ENCODE results near the gene TWNK. TPM values are rescaled to one million over a fixed set of nuclear protein-coding genes. Genes with fewer than 3 reads are reported as not detected.

The TWNK gene
- total and polyA plus RNA-seq, 3 experiments from 2014 or later = 8.2 to 44.3 (median 40.6) TPM

DNA sequence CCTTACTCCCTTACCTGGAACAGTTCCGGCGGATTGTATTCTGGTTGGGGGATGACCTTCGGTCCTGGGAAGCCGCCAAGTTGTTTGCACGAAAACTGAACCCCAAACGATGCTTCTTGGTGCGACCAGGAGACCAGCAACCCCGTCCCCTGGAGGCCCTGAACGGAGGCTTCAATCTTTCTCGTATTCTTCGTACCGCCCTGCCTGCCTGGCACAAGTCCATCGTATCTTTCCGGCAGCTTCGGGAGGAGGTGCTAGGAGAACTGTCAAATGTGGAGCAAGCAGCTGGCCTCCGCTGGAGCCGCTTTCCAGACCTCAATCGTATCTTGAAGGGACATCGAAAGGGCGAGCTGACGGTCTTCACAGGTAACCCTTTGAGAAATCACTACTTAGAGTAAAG is 1.7 kb downstream of the TWNK start:
- H3K27me3 ChIP-seq (ENCODE audit: insufficient read depth, low read length, poor library complexity, severe bottlenecking) = no peaks in the 10 kb centered on the region
- H3K36me3 ChIP-seq (ENCODE audit: insufficient read depth, low read length) = peaks cover 13% of the 10 kb centered on the region
- CTCF ChIA-PET = interaction anchor here (1.5 to 6.8 kb wide), 4 partner anchors 9 to 30 kb away, joined by 6 to 73 read pairs (median 9); partner anchors contain the start of genes LZTS2 and SEMA4G
- Mint-ChIP-seq H3K27me3 (peaks cover 0 to 1% of the 10 kb centered on the region in 2 donors), H3K36me3 (peaks cover 11 to 65% (median 15%) of the 10 kb centered on the region in 3 donors), H3K27ac (no peak overlapping the region), H3K4me3 (peak overlapping the region in 1 of 7 donors; percentile 24), H3K4me1 (peaks cover 38 to 58% (median 40%) of the 10 kb centered on the region in 3 donors), H3K9me3 (no peaks in the 10 kb centered on the region)
- H3K4me3 ChIP-seq (ENCODE audit: low read length) = no peak overlapping the region
- peaks cover 28% of the 10 kb centered on the region for H3K4me1 ChIP-seq (ENCODE audit: insufficient read depth, low read length)
- H3K27ac ChIP-seq (ENCODE audit: low read depth, low read length) = no peak overlapping the region
- POLR2A ChIA-PET = interaction anchor here (1.0 kb wide), 1 partner anchor 8 kb away, joined by 5 read pairs; no protein-coding TSS in a partner anchor
- H3K9me3 ChIP-seq (ENCODE audit: low read length) = no peaks in the 10 kb centered on the region
- DNase-seq = no peak

DNA sequence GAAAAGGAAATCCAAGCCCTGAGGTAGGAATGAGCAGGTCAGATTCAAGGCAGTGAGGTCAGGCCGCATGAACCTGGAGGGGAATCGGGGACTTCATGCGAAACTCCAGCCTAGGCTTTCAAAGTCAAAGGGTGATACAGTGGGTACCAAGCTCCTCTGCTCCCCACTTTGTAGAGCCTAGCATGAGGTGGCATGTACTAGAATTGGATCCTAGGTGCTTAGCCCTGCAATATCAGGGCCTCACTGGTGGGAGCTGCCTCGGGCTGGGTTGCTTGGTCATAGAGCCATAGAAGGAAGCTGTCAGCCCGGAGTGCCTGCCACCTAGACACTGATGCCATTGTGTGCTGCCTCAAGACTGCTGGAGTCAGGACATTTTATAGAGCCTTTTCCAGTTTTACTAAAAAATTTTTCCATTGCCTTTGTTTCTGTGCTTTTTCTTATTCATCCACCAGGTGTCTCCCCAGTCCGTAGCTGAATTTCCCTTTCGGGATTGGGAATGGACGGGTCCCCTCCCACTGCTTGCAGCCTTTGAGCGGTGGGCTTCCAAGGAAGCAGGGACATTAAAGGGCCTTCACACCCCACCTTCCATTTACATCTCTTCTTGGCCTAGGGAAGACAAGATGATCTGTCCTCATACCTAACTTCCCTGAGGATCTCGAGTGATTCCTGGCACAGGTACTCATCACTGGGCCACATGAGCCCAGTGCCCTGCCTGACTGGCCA is 6.8 kb downstream of the TWNK start:
- Histone ChIP-seq H3K4me1 (ENCODE audit: insufficient read depth, low read length) (peaks cover 18% of the 10 kb centered on the region), H3K27me3 (ENCODE audit: insufficient read depth, low read length, poor library complexity, severe bottlenecking) (no peaks in the 10 kb centered on the region), H3K36me3 (ENCODE audit: insufficient read depth, low read length) (peaks cover 13% of the 10 kb centered on the region), H3K27ac (ENCODE audit: low read depth, low read length) (no peak overlapping the region), H3K9me3 (ENCODE audit: low read length) (no peaks in the 10 kb centered on the region), H3K4me3 (ENCODE audit: low read length) (no peak overlapping the region)
- POLR2A ChIA-PET = no interaction called here
- CTCF ChIA-PET = interaction anchor here (0.8 to 6.5 kb wide), 2 partner anchors 8 to 23 kb away, joined by 4 to 98 read pairs; no protein-coding TSS in a partner anchor
- H3K27me3 Mint-ChIP-seq = no peaks in the 10 kb centered on the region
- peak overlapping the region in 4 of 8 donors; percentile 2 to 88 (median 76) for H3K27ac Mint-ChIP-seq
- peaks cover 11 to 53% (median 11%) of the 10 kb centered on the region in 3 donors for H3K36me3 Mint-ChIP-seq
- peaks cover 24 to 42% (median 29%) of the 10 kb centered on the region in 3 donors for H3K4me1 Mint-ChIP-seq
- H3K9me3 Mint-ChIP-seq = no peaks in the 10 kb centered on the region
- H3K4me3 Mint-ChIP-seq = peak overlapping the region in 1 of 7 donors; percentile 99
- no peak for DNase-seq

DNA sequence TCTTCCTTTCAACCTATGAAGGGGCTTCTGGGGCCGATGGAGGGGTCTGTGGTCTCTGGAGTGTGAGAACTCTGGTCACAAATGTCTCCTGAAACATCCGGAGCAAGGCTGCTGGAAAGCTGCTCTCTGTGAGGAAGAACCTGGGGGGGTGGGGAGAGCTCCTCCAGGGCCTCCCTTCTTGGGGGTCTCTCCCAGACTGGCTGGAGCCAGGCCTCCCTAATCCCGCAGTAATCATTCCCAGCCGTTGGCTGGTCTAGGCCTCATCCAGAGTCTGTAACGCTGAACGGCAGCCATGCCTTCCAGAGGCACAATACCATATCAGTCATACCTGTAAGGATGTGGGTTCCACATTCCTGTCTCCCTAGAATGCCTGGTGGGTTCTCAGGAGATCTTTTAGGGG is 7.8 kb downstream of the TWNK start:
- peaks cover 21% of the 10 kb centered on the region for H3K4me1 ChIP-seq (ENCODE audit: insufficient read depth, low read length)
- Mint-ChIP-seq H3K4me1 (peaks cover 23 to 35% (median 24%) of the 10 kb centered on the region in 3 donors), H3K9me3 (no peaks in the 10 kb centered on the region), H3K4me3 (peak overlapping the region in 6 of 7 donors; percentile 59 to 99 (median 80)), H3K27ac (peak overlapping the region in 5 of 8 donors; percentile 11 to 69 (median 33)), H3K27me3 (no peaks in the 10 kb centered on the region), H3K36me3 (peaks cover 11 to 47% (median 11%) of the 10 kb centered on the region in 3 donors)
- CTCF ChIA-PET = interaction anchor here (6.5 kb wide), 1 partner anchor 22 kb away, joined by 98 read pairs; no protein-coding TSS in a partner anchor
- no peaks in the 10 kb centered on the region for H3K9me3 ChIP-seq (ENCODE audit: low read length)
- H3K4me3 ChIP-seq (ENCODE audit: low read length) = no peak overlapping the region
- H3K27me3 ChIP-seq (ENCODE audit: insufficient read depth, low read length, poor library complexity, severe bottlenecking) = no peaks in the 10 kb centered on the region
- POLR2A ChIA-PET = no interaction called here
- no peak for DNase-seq
- no peak overlapping the region for H3K27ac ChIP-seq (ENCODE audit: low read depth, low read length)
- peaks cover 13% of the 10 kb centered on the region for H3K36me3 ChIP-seq (ENCODE audit: insufficient read depth, low read length)

DNA sequence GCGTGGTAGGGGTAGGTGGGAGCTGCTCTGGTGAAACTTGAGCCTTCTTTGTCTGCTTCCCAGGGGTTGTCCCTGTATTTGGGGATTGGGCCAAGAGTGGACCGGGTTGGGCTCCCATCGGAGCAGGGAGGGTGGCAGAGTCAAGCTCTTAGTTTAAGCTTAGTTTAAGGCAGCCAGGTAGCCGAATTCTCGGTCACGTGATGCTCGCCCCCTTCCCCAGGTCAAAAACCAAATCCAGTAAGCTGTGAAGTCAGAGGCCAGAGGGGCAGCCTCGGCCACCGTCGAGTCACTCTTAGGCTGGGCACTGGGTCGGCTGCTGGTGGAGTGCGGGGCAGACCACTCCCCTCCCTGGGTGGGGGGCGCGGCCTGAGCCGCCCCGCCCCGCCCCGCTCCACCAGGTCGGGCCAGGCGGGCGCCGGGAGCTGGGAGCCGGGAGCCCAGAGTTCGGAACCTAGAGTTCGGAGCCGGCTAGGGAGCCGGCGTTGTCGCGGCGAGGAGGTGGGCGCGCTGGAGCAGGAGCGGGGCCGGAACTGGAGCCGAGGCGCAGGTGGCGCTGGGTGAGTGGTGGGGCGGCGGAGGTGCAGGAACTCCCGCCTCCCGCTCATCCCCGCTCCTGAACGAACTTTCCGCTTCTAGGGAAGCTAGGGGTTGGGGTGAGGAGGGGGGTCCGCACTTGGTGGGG is 9.5 kb downstream of the TWNK start:
- peak overlapping the region; percentile 88 to 97 (median 92) for H3K27ac Mint-ChIP-seq
- POLR2A ChIA-PET = interaction anchor here (0.6 to 1.9 kb wide), 5 partner anchors 8 to 134 kb away, joined by 3 to 10 read pairs (median 4); partner anchors contain the start of genes MRPL43, TLX1 and TWNK
- H3K27ac ChIP-seq (ENCODE audit: low read depth, low read length) = peak overlapping the region; percentile 78
- peak in 3 of 5 donors; percentile 30 to 51 (median 42) for DNase-seq
- H3K27me3 ChIP-seq (ENCODE audit: insufficient read depth, low read length, poor library complexity, severe bottlenecking) = no peaks in the 10 kb centered on the region
- H3K27me3 Mint-ChIP-seq = no peaks in the 10 kb centered on the region
- H3K36me3 Mint-ChIP-seq = peaks cover 0 to 35% (median 3%) of the 10 kb centered on the region in 3 donors
- no peaks in the 10 kb centered on the region for H3K9me3 Mint-ChIP-seq
- H3K36me3 ChIP-seq (ENCODE audit: insufficient read depth, low read length) = no peaks in the 10 kb centered on the region
- peak overlapping the region; percentile 85 to 99 (median 89) for H3K4me3 Mint-ChIP-seq
- H3K4me1 Mint-ChIP-seq = peaks cover 21 to 35% (median 23%) of the 10 kb centered on the region in 3 donors
- CTCF ChIA-PET = interaction anchor here (0.6 to 6.5 kb wide), 16 partner anchors 9 to 461 kb away, joined by 3 to 98 read pairs (median 8); partner anchors contain the start of genes HIF1AN, MRPL43, PDZD7 and SEMA4G
- peak overlapping the region; percentile 72 for H3K4me3 ChIP-seq (ENCODE audit: low read length)
- H3K9me3 ChIP-seq (ENCODE audit: low read length) = no peaks in the 10 kb centered on the region
- peaks cover 24% of the 10 kb centered on the region for H3K4me1 ChIP-seq (ENCODE audit: insufficient read depth, low read length)

DNA sequence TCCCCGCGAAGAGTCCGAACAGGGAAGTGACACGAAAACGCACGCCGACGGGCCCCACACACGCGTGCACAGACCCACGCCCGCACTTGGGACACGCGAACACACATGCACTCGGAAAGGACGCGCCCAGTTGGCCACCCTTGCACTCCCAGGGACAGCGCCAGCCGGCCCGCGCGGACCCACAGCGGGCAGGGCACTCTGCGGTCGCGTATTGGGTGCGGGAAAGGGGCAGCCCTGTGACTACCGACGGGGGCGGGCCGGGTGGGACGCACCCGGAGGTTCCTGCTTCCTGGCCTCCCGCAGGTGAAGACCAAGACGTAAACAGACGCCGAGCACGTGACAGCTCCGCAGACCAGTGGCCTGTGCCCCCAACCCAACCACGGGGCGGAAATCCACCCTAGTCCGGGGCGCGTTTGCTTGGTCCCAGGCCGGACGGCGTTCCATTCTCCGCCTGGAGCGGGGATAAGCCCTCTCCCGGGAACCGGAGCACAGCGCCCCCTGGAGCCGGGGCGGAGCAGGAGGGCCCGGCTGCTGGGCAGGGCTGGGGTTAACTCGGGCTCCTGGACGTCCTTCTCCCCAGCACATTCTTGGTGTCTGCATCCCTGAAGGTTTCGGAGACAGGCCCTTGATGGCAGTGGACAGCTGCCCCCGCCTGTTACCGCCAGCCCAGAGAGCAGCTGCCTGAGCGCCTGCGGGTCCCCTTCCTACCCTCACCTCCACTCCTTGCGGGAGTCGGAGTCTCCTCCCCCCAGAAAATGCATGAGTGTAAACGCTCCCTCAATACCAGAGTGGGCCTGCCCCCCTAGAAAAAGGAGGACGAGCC is 10.2 kb downstream of the TWNK start:
- Mint-ChIP-seq H3K36me3 (peaks cover 0 to 33% (median 3%) of the 10 kb centered on the region in 3 donors), H3K9me3 (no peaks in the 10 kb centered on the region), H3K4me1 (peaks cover 21 to 35% (median 23%) of the 10 kb centered on the region in 3 donors), H3K4me3 (peak overlapping the region; percentile 85 to 99 (median 89)), H3K27ac (peak overlapping the region; percentile 86 to 97 (median 91)), H3K27me3 (no peaks in the 10 kb centered on the region)
- H3K4me3 ChIP-seq (ENCODE audit: low read length) = peak overlapping the region; percentile 72
- ChIA-PET CTCF (interaction anchor here (0.6 to 6.5 kb wide), 21 partner anchors 10 to 462 kb away, joined by 3 to 98 read pairs (median 6); partner anchors contain the start of genes HIF1AN, MRPL43, PDZD7 and SEMA4G), POLR2A (interaction anchor here (0.7 to 1.9 kb wide), 5 partner anchors 9 to 53 kb away, joined by 3 to 10 read pairs (median 3); partner anchors contain the start of genes MRPL43 and TWNK)
- DNase-seq = peak; percentile 69 to 79 (median 73)
- H3K4me1 ChIP-seq (ENCODE audit: insufficient read depth, low read length) = peaks cover 24% of the 10 kb centered on the region
- no peaks in the 10 kb centered on the region for H3K36me3 ChIP-seq (ENCODE audit: insufficient read depth, low read length)
- peak overlapping the region; percentile 78 for H3K27ac ChIP-seq (ENCODE audit: low read depth, low read length)
- no peaks in the 10 kb centered on the region for H3K27me3 ChIP-seq (ENCODE audit: insufficient read depth, low read length, poor library complexity, severe bottlenecking)
- H3K9me3 ChIP-seq (ENCODE audit: low read length) = no peaks in the 10 kb centered on the region

DNA sequence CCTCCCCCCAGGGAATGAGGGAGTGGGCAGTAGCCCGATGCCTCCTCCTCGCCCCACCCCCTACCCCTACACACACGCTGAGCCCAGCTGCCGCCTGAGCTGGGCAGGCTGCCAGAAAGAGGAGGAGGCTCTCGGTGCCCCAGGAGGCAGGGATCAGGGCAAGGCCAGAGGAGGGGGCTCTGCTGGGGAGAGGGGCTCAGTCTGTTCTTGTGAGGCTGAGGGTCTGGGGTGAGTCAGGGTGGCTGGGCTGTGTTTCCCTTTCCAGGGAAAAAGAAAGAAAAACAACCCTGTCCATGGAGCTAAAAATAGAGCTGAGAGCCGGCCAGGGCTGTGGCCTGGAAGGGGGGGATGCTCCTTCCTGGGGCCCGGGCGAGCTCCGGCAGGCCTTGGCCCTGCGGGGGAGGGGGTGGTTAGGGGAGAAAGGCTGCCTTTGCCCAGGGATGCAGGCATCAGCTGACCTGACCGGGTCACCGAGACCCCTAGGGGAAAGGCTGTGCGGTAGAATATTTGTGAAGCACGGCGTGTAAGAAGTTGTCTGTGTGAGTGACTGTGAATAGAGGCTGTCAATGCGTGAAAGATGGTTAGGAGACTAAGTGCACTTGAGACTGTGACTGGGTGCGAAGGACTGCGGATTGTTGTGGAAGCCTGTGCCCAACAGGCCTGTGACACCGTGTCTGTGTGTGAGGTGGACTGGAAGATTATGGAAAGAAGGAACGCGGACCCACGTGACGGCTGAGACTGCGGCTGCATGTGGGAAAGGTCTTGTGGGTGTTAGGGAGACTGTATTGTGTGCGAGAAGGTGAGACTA is 11.0 kb downstream of the TWNK start:
- CTCF ChIA-PET = interaction anchor here (0.8 to 6.5 kb wide), 18 partner anchors 11 to 437 kb away, joined by 3 to 98 read pairs (median 6); partner anchors contain the start of genes MRPL43, PDZD7, SEMA4G and SFXN3
- Histone ChIP-seq H3K27ac (ENCODE audit: low read depth, low read length) (peak overlapping the region; percentile 78), H3K4me1 (ENCODE audit: insufficient read depth, low read length) (peaks cover 24% of the 10 kb centered on the region), H3K4me3 (ENCODE audit: low read length) (peak overlapping the region; percentile 72), H3K36me3 (ENCODE audit: insufficient read depth, low read length) (no peaks in the 10 kb centered on the region), H3K9me3 (ENCODE audit: low read length) (no peaks in the 10 kb centered on the region), H3K27me3 (ENCODE audit: insufficient read depth, low read length, poor library complexity, severe bottlenecking) (no peaks in the 10 kb centered on the region)
- POLR2A ChIA-PET = interaction anchor here (0.8 to 1.9 kb wide), 4 partner anchors 10 to 52 kb away, joined by 3 to 10 read pairs (median 5); partner anchors contain the start of genes MRPL43 and TWNK
- Mint-ChIP-seq H3K36me3 (peaks cover 0 to 32% (median 3%) of the 10 kb centered on the region in 3 donors), H3K9me3 (no peaks in the 10 kb centered on the region), H3K4me3 (peak overlapping the region; percentile 85 to 99 (median 89)), H3K27ac (peak overlapping the region; percentile 85 to 97 (median 92)), H3K27me3 (no peaks in the 10 kb centered on the region), H3K4me1 (peaks cover 21 to 35% (median 23%) of the 10 kb centered on the region in 3 donors)
- peak; percentile 54 to 81 (median 56) for DNase-seq
